HL-60 (cell line): Measurements from ENCODE around the gene AOPEP.

ENCODE experiments used
- DNase-seq, 2 experiments: peaks; one replicate each; pipeline ENCODE4 v3.0.0-alpha.2; 2010 to 2020; ENCODE audit warnings: low read depth in 1 of 2, low spot score in 1 of 2
- H3K27ac ChIP-seq: fragments of 250-450 bp; sonication (Bioruptor Pico); replicated peaks from 2 replicates; pipeline ENCODE4 v1.5.1; 2020; ENCODE audit warnings: mild to moderate bottlenecking, moderate library complexity
- H3K27me3 ChIP-seq: fragments of 250-450 bp; sonication (Bioruptor Pico); 2 replicates; pipeline ENCODE4 v1.5.1; 2021; ENCODE audit warnings: mild to moderate bottlenecking, moderate library complexity; ENCODE audit not compliant: insufficient read depth, poor library complexity, severe bottlenecking
- H3K4me3 ChIP-seq: replicated peaks from 2 replicates; pipeline ENCODE4 v1.5.1; 2011; ENCODE audit warnings: mild to moderate bottlenecking, control low read depth, low read length; ENCODE audit not compliant: insufficient read depth
- CTCF ChIP-seq: IDR thresholded peaks from one replicate; pipeline ENCODE4 v1.5.1; 2011; ENCODE audit warnings: low read length, control low read depth, inconsistent platforms; ENCODE audit not compliant: insufficient read depth
- GABPA ChIP-seq: IDR thresholded peaks from 2 replicates; pipeline ENCODE4 v1.6.1; 2012; ENCODE audit warnings: low read depth
- POLR2AphosphoS5 ChIP-seq: IDR thresholded peaks from 2 replicates; pipeline ENCODE4 v1.6.1; 2012; ENCODE audit warnings: low read depth
- REST ChIP-seq: IDR thresholded peaks from 2 replicates; pipeline ENCODE4 v1.6.1; 2012; ENCODE audit warnings: low read depth; ENCODE audit not compliant: insufficient replicate concordance
- SPI1 ChIP-seq: IDR thresholded peaks from 2 replicates; pipeline ENCODE4 v1.6.1; 2012; ENCODE audit warnings: low read depth, mild to moderate bottlenecking, borderline replicate concordance

The AOPEP gene

GRCh38 chr9:94719878-94720277 is 6.6 kb upstream of the AOPEP start:
- TF ChIP-seq CTCF (no peak), GABPA (no peak), SPI1 (no peak), REST (no peak), POLR2AphosphoS5 (no peak)

GRCh38 chr9:94720846-94721549 is 5.5 kb upstream of the AOPEP start:
- H3K27me3 ChIP-seq = no peaks in the 10 kb centered on the region
- no peak overlapping the region for H3K4me3 ChIP-seq
- no peak overlapping the region for H3K27ac ChIP-seq
- TF ChIP-seq CTCF = no peak
- TF ChIP-seq SPI1 = no peak
- no peak for TF ChIP-seq REST
- no peak for TF ChIP-seq GABPA
- DNase-seq = no peak

More at GRCh38 chr9:94719878-94720277, 6.6 kb upstream of the AOPEP start:
- Histone ChIP-seq H3K27ac (no peak overlapping the region), H3K27me3 (no peaks in the 10 kb centered on the region), H3K4me3 (no peak overlapping the region)
- no peak for DNase-seq

GRCh38 chr9:94721754-94722153 is 4.7 kb upstream of the AOPEP start:
- no peak for TF ChIP-seq REST
- TF ChIP-seq CTCF = no peak
- no peak for TF ChIP-seq GABPA
- no peak for TF ChIP-seq POLR2AphosphoS5
- no peak for TF ChIP-seq SPI1
- no peak for DNase-seq
- no peaks in the 10 kb centered on the region for H3K27me3 ChIP-seq

More at GRCh38 chr9:94721754-94722153, 4.7 kb upstream of the AOPEP start:
- Histone ChIP-seq H3K27ac (no peak overlapping the region), H3K4me3 (no peak overlapping the region)
